ENCODE measurements around the gene CNGB1. TPM values are rescaled to one million over a fixed set of nuclear protein-coding genes. Genes with fewer than 3 reads are reported as not detected.

Gene CNGB1
- total and polyA plus RNA-seq, 2 donors (not counting 1 experiment from before 2014, with no cell fraction given), result not detected

DNA sequence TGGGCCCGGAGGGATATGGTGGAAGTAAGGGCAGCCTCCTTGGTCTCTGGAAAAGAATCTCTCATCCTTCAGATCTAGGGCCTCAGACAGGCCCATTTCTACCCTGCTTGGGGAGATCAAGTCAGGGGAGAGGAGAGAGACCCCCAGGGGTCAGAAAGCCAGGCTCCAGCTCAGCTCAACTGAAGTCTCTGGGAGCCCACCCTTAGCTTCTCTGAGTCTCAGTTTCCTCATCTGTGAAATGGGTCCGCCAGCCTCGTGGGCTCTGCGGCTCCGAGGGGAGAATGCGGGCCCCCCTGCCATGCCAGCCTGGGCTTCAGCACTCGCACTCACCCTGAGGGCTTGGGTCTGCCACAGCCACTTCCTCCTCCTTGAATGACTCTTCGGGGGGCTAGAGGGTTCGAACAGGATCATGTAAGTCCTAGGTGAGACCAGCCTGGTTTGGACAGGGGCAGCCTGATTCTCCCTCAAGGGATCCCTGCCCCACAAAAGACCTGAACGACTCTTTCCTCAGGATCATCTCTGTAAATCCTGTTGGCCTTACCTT is 6.7 kb downstream of the CNGB1 start:
- no peak overlapping the region for H3K9ac ChIP-seq (ENCODE audit: insufficient read depth, low read length)
- no peak overlapping the region for H2AFZ ChIP-seq (ENCODE audit: low read length)
- H3K27me3 ChIP-seq (ENCODE audit: control insufficient read depth, insufficient read depth, low read length), result peaks cover 11% of the 10 kb centered on the region
- H3K4me3 ChIP-seq (replicated peaks in 1 of 4; ENCODE audit: control extremely low read depth in 1 of 4, insufficient read depth in 1 of 4, low read depth in 3 of 4, low read length in 4 of 4), result no peak overlapping the region
- no peaks in the 10 kb centered on the region for H4K20me1 ChIP-seq (ENCODE audit: control insufficient read depth, extremely low read depth, insufficient read depth, low read length)
- TF ChIP-seq, protein P1, sequence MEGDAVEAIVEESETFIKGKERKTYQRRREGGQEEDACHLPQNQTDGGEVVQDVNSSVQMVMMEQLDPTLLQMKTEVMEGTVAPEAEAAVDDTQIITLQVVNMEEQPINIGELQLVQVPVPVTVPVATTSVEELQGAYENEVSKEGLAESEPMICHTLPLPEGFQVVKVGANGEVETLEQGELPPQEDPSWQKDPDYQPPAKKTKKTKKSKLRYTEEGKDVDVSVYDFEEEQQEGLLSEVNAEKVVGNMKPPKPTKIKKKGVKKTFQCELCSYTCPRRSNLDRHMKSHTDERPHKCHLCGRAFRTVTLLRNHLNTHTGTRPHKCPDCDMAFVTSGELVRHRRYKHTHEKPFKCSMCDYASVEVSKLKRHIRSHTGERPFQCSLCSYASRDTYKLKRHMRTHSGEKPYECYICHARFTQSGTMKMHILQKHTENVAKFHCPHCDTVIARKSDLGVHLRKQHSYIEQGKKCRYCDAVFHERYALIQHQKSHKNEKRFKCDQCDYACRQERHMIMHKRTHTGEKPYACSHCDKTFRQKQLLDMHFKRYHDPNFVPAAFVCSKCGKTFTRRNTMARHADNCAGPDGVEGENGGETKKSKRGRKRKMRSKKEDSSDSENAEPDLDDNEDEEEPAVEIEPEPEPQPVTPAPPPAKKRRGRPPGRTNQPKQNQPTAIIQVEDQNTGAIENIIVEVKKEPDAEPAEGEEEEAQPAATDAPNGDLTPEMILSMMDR (conservative IDR thresholded peaks at IDR 0.05 in 1 of 2, IDR thresholded peaks at IDR 0.05 in 1 of 2; ENCODE audit: low read depth in 1 of 2, low read length in 2 of 2), result no peak
- no peak for TF ChIP-seq EZH2 (IDR thresholded peaks at IDR 0.05; ENCODE audit: low read length, missing control alignments)
- H3K4me1 ChIP-seq (ENCODE audit: control insufficient read depth, extremely low read depth, insufficient read depth, low read length), result no peaks in the 10 kb centered on the region
- no peak overlapping the region for H3K4me2 ChIP-seq (ENCODE audit: extremely low read depth, insufficient read depth, low read length)
- H3K79me2 ChIP-seq (ENCODE audit: control insufficient read depth, insufficient read depth, low read length), result no peaks in the 10 kb centered on the region
- no peak overlapping the region for H3K27ac ChIP-seq (ENCODE audit: insufficient read depth, low read length)
- no peaks in the 10 kb centered on the region for H3K9me3 ChIP-seq (ENCODE audit: control insufficient read depth, insufficient read depth, low read depth, low read length)
- no peak for DNase-seq (ENCODE audit: low read depth in 2 of 2)
- no peaks in the 10 kb centered on the region for H3K36me3 ChIP-seq (ENCODE audit: control insufficient read depth, insufficient read depth, low read length)

DNA sequence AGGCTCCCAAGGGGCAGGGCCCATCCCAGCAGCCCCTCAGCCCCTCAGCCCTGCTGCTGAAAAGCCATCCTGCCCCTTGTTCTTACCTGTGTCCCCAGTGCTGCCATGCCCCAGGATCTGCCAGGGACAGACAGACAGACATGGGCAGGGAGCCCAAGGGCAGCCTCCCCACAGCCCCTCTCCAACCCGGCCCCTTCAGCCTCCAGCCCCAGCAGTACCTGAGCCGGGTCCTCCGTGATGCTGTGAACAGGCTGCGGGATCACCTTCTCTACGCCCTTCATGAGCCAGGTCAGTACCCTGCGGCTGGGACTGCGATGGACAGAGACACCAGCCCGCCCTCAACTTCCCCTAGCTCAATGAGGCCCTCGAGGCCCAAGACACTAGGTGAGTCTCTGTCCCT is 8.2 kb downstream of the CNGB1 start:
- Histone ChIP-seq H3K9me3 (ENCODE audit: control insufficient read depth, insufficient read depth, low read depth, low read length) (no peaks in the 10 kb centered on the region), H3K4me2 (ENCODE audit: extremely low read depth, insufficient read depth, low read length) (no peak overlapping the region), H3K27me3 (ENCODE audit: control insufficient read depth, insufficient read depth, low read length) (peaks cover 11% of the 10 kb centered on the region), H3K36me3 (ENCODE audit: control insufficient read depth, insufficient read depth, low read length) (no peaks in the 10 kb centered on the region), H4K20me1 (ENCODE audit: control insufficient read depth, extremely low read depth, insufficient read depth, low read length) (no peaks in the 10 kb centered on the region), H3K27ac (ENCODE audit: insufficient read depth, low read length) (no peak overlapping the region), H3K4me3 (replicated peaks in 1 of 4; ENCODE audit: control extremely low read depth in 1 of 4, insufficient read depth in 1 of 4, low read depth in 3 of 4, low read length in 4 of 4) (no peak overlapping the region), H2AFZ (ENCODE audit: low read length) (no peak overlapping the region), H3K79me2 (ENCODE audit: control insufficient read depth, insufficient read depth, low read length) (no peaks in the 10 kb centered on the region), H3K9ac (ENCODE audit: insufficient read depth, low read length) (no peak overlapping the region), H3K4me1 (ENCODE audit: control insufficient read depth, extremely low read depth, insufficient read depth, low read length) (no peaks in the 10 kb centered on the region)
- DNase-seq (ENCODE audit: low read depth in 2 of 2), result no peak
- TF ChIP-seq, protein P1 (conservative IDR thresholded peaks at IDR 0.05 in 1 of 2, IDR thresholded peaks at IDR 0.05 in 1 of 2; ENCODE audit: low read depth in 1 of 2, low read length in 2 of 2), result no peak
- TF ChIP-seq EZH2 (IDR thresholded peaks at IDR 0.05; ENCODE audit: low read length, missing control alignments), result no peak

DNA sequence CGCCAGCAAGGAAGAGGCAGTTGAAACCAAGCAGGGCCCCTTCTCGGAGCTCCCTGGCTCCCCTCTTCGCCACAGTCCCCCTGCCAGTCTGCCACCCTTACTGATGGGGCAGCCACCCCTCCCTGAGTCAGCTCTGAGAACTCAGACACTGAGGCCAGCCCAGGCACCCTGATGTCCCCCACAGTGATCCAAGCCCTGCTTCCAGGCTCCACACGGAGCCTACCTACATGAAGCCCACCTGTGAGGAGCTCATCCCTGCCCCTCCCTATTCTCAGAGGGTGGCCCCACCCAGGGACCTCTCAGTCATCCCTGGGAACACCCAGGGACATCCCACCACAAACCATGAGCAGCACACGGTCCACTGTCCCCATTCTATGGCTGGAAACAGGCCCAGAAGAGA is 8.9 kb downstream of the CNGB1 start:
- Histone ChIP-seq H3K4me1 (ENCODE audit: control insufficient read depth, extremely low read depth, insufficient read depth, low read length) (no peaks in the 10 kb centered on the region), H4K20me1 (ENCODE audit: control insufficient read depth, extremely low read depth, insufficient read depth, low read length) (no peaks in the 10 kb centered on the region), H3K9ac (ENCODE audit: insufficient read depth, low read length) (no peak overlapping the region), H3K4me2 (ENCODE audit: extremely low read depth, insufficient read depth, low read length) (no peak overlapping the region), H3K36me3 (ENCODE audit: control insufficient read depth, insufficient read depth, low read length) (no peaks in the 10 kb centered on the region), H3K27ac (ENCODE audit: insufficient read depth, low read length) (no peak overlapping the region), H3K79me2 (ENCODE audit: control insufficient read depth, insufficient read depth, low read length) (no peaks in the 10 kb centered on the region), H3K4me3 (replicated peaks in 1 of 4; ENCODE audit: control extremely low read depth in 1 of 4, insufficient read depth in 1 of 4, low read depth in 3 of 4, low read length in 4 of 4) (no peak overlapping the region), H3K9me3 (ENCODE audit: control insufficient read depth, insufficient read depth, low read depth, low read length) (no peaks in the 10 kb centered on the region), H2AFZ (ENCODE audit: low read length) (no peak overlapping the region), H3K27me3 (ENCODE audit: control insufficient read depth, insufficient read depth, low read length) (peaks cover 11% of the 10 kb centered on the region)
- DNase-seq (ENCODE audit: low read depth in 2 of 2), result no peak
- TF ChIP-seq, protein P1 (conservative IDR thresholded peaks at IDR 0.05 in 1 of 2, IDR thresholded peaks at IDR 0.05 in 1 of 2; ENCODE audit: low read depth in 1 of 2, low read length in 2 of 2), result no peak
- no peak for TF ChIP-seq EZH2 (IDR thresholded peaks at IDR 0.05; ENCODE audit: low read length, missing control alignments)

Measured in fibroblast of lung (primary cell).